ENCODE measurements around the gene MAP4K4. TPM values are rescaled to one million over a fixed set of nuclear protein-coding genes. Genes with fewer than 3 reads are reported as not detected.

Gene MAP4K4
- total and polyA plus RNA-seq, 2 donors from 2014 or later, result 8.4 to 62.8 TPM

DNA sequence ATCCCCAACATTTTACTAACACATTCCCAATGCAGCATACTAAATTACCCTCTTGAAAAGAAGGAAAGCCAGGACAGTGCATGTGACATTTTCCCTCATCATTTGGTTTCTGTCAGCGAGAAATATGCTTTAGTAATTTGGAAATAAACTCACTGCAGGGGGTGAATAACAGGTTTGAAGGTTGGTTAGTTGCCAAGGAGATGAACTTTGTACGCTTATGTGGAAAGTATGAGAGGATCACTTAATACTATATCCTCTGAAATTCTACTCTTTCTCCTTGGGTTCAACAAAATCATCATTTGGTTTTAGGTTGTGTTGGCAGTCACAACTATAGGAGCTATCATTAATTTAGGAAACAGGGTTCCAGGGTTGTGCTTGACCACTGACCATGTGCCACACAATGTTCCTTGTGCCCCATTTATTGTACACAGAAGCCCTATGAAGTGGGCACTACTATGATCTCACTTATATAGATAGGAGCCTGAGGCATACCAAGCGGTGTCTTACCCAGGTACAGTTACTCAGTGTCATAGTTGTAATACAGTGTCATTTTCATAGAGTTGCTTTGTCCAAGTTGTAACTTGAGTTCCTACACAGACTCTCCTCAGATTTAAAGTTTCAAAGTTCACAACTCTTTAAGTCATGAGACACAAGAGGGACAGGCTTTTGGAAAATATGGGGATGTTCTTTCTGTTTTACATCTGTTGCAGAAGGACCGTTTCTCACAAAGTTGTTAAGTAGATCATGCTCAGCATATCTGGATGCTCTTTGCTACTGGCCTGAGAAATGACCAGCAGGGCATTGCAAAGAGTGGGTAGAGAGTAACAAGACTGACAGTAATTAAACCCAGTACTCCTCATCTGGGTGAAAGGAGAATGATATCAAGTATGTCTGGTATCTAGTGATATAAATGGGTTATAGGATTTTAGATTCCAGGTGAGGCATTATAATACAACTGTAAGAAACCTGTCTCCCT is 91.8 kb downstream of the MAP4K4 start:
- H3K9ac ChIP-seq (ENCODE audit: low read length in 3 of 3), result no peak overlapping the region
- no peaks in the 10 kb centered on the region for H3K27me3 ChIP-seq (ENCODE audit: control insufficient read depth, insufficient read depth, low read length)
- intact Hi-C loops (cut with DNase I), result no loop called here
- TF ChIP-seq, protein P1, sequence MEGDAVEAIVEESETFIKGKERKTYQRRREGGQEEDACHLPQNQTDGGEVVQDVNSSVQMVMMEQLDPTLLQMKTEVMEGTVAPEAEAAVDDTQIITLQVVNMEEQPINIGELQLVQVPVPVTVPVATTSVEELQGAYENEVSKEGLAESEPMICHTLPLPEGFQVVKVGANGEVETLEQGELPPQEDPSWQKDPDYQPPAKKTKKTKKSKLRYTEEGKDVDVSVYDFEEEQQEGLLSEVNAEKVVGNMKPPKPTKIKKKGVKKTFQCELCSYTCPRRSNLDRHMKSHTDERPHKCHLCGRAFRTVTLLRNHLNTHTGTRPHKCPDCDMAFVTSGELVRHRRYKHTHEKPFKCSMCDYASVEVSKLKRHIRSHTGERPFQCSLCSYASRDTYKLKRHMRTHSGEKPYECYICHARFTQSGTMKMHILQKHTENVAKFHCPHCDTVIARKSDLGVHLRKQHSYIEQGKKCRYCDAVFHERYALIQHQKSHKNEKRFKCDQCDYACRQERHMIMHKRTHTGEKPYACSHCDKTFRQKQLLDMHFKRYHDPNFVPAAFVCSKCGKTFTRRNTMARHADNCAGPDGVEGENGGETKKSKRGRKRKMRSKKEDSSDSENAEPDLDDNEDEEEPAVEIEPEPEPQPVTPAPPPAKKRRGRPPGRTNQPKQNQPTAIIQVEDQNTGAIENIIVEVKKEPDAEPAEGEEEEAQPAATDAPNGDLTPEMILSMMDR (IDR thresholded peaks at IDR 0.05; ENCODE audit: borderline replicate concordance, extremely low read depth, insufficient read depth), result no peak
- H3K4me1 ChIP-seq (ENCODE audit: control insufficient read depth in 2 of 3, insufficient read depth in 2 of 3, low read depth in 1 of 3, low read length in 3 of 3), result no peaks in the 10 kb centered on the region
- no peaks in the 10 kb centered on the region for H3K9me3 ChIP-seq (ENCODE audit: control insufficient read depth in 2 of 3, insufficient read depth in 1 of 3, low read length in 3 of 3)
- H3K4me3 ChIP-seq (ENCODE audit: low read length in 3 of 3), result no peak overlapping the region
- FAIRE-seq, result no peak
- H3K27ac ChIP-seq (ENCODE audit: low read depth in 2 of 2, low read length in 2 of 2), result no peak overlapping the region
- H3K36me3 ChIP-seq (ENCODE audit: control insufficient read depth in 2 of 3, insufficient read depth in 3 of 3, low read length in 3 of 3), result no peaks in the 10 kb centered on the region
- no peak for DNase-seq

DNA sequence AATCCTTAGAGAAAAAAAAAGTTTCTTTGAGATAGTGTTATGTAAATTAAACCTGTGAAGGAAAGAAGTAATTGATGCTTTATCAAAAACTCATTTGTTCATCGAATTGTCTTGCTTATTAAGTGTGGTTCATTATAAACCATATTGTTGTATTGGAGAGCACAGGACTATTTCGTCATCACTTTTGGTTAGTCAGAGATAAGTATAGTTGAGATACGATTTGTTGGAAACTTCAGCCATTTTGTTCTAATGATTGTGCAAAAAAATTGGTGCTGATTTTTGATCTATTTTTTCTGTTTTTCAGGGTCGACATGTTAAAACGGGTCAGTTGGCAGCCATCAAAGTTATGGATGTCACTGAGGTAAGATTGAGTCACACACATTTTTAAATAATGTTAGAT is 92.9 kb downstream of the MAP4K4 start:
- H3K36me3 ChIP-seq (ENCODE audit: control insufficient read depth in 2 of 3, insufficient read depth in 3 of 3, low read length in 3 of 3), result no peaks in the 10 kb centered on the region
- H3K4me1 ChIP-seq (ENCODE audit: control insufficient read depth in 2 of 3, insufficient read depth in 2 of 3, low read depth in 1 of 3, low read length in 3 of 3), result peaks cover 0 to 4% (median 2%) of the 10 kb centered on the region in 3 donors
- no peak for FAIRE-seq
- intact Hi-C loops (cut with DNase I), result no loop called here
- no peak overlapping the region for H3K27ac ChIP-seq (ENCODE audit: low read depth in 2 of 2, low read length in 2 of 2)
- H3K27me3 ChIP-seq (ENCODE audit: control insufficient read depth, insufficient read depth, low read length), result no peaks in the 10 kb centered on the region
- no peak for DNase-seq
- no peak overlapping the region for H3K9ac ChIP-seq (ENCODE audit: low read length in 3 of 3)
- H3K9me3 ChIP-seq (ENCODE audit: control insufficient read depth in 2 of 3, insufficient read depth in 1 of 3, low read length in 3 of 3), result no peaks in the 10 kb centered on the region
- no peak overlapping the region for H3K4me3 ChIP-seq (ENCODE audit: low read length in 3 of 3)
- TF ChIP-seq, protein P1 (IDR thresholded peaks at IDR 0.05; ENCODE audit: borderline replicate concordance, extremely low read depth, insufficient read depth), result no peak

DNA sequence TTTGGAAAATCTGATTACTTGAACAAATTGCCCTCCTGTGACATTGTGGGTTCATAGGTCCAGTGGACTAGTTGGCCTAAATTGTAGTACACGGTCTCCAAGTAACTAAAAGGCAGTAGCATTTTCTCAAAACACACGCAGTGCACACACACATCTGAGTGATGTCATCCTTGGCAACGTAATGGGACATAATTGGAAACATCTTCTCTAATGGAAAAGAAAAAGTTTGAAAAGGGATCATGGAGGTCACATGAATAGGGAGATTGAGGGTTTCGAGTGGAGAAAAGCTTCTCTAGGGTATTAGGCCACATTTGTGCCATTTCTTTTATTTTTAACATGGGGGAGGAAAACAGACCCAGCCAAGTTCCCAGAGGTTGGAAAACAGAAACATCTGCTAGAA is 93.3 kb downstream of the MAP4K4 start:
- Histone ChIP-seq H3K27me3 (ENCODE audit: control insufficient read depth, insufficient read depth, low read length) (no peaks in the 10 kb centered on the region), H3K36me3 (ENCODE audit: control insufficient read depth in 2 of 3, insufficient read depth in 3 of 3, low read length in 3 of 3) (no peaks in the 10 kb centered on the region), H3K9me3 (ENCODE audit: control insufficient read depth in 2 of 3, insufficient read depth in 1 of 3, low read length in 3 of 3) (no peaks in the 10 kb centered on the region), H3K9ac (ENCODE audit: low read length in 3 of 3) (no peak overlapping the region), H3K4me3 (ENCODE audit: low read length in 3 of 3) (no peak overlapping the region), H3K27ac (ENCODE audit: low read depth in 2 of 2, low read length in 2 of 2) (no peak overlapping the region), H3K4me1 (ENCODE audit: control insufficient read depth in 2 of 3, insufficient read depth in 2 of 3, low read depth in 1 of 3, low read length in 3 of 3) (peaks cover 0 to 4% (median 2%) of the 10 kb centered on the region in 3 donors)
- FAIRE-seq (no peak), DNase-seq (no peak)
- intact Hi-C loops (cut with DNase I), result no loop called here
- TF ChIP-seq, protein P1 (IDR thresholded peaks at IDR 0.05; ENCODE audit: borderline replicate concordance, extremely low read depth, insufficient read depth), result no peak

All from kidney (tissue), 14 donors.